HG02943 (cell line): ENCODE results near the gene SEPTIN1.

Source experiments
- ATAC-seq: cut with Tn5 transposase; IDR thresholded peaks from one replicate; pipeline ENCODE4 v1.9.1; 2021; ENCODE audit warnings: mild to moderate bottlenecking, low read depth, moderate library complexity; ENCODE audit not compliant: unreplicated experiment

SEPTIN1 gene

DNA sequence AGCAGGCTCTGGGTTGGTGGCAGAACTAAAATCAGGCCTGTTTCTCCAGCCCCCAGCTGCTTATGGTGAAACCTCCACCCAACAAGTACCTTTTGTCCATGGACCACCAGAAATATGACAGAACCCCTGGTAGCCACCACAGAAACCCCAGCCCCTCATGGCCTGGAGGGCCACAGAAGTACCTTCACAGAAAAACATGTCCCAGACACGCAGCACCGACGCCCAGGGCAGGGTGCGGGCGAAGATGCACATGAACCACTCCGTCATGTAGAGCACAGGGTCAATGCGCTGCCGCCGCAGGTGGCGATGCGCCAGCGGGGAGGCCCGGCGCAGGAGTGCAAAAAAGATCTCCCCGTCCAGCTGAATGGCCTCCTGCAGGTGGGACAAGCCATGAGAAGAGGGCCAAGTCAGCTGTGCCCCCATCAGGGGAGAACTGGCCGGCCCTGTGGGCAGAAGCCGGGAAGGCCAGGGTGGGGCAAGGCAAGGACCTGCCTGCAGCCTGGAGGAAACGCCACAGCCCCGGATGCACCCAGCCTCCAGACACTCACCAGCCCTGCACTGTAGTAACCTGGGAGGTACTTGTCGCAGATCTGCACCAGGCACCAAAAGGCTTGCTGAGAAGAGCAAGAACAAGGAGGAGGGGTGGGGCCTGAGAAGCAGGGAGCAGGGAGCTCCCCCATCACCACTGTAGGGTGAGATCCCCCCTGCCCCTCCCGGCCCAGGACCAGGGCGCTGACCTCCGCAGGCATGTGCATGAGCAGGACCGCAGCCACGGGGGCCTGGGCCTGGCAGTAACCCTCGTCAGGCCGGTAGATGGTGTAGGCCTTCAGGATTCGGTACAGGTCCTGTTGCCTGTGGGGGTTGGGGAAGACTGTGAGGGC is 23.1 kb downstream of the SEPTIN1 start:
- no peak for ATAC-seq

DNA sequence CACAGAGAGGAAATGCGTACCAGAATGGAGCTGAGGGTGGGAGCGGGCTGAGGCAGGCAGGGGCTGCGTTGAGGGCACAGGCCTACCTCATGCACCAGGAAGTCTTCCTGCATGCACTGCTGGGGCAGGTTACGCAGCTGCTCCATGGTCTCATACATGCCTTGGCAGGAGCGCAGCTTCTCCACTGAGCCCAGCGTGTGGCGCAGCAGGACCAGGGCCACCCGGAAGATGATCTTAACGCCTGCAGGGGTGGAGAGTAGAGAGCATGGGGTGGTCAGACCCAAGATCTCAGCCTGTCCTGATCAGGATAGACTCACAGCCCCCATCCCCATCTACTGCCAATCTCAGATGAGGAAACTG is 23.8 kb downstream of the SEPTIN1 start:
- ATAC-seq = no peak

DNA sequence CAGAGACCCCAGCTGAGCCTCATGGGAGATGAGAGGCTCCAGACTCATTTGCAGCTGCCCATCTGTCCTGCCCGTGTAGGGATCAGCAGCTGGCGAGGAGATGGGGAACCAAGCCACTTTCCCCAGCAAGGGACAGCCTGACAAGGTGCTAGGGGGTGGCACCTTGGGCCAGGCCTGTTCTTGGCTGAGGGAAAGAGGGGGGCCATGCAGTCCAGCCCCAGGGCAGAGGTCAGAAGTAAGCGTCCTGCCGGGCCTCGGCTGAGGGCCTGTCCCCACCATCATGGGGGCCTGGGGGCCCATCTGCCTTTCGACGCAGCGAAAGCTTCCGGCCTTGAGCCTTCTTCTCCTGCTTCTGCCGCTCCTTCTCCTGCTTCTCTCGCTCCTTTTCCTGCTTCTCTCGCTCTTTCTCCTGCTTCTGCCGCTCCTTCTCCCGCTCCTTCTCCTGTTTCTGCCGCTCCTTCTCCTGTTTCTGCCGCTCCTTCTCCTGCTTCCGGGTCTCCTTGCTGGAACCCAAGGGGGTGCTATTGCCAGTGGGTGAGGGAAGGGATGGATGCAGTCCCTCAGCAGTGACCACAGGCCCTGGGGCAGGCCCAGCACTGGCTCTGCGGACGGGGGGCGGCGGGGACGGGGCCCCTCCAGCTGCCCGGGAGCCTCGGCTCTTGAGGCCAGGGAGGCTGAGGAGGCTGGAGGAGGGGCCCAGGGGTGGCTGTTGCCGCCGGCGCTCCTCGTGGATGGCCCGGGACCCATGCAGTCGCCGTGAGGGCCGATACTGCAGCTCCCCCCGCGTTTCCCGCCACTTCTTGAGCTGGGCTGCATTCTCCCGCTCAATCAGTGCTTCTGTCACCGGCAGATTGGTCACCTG is 24.4 kb downstream of the SEPTIN1 start:
- no peak for ATAC-seq

DNA sequence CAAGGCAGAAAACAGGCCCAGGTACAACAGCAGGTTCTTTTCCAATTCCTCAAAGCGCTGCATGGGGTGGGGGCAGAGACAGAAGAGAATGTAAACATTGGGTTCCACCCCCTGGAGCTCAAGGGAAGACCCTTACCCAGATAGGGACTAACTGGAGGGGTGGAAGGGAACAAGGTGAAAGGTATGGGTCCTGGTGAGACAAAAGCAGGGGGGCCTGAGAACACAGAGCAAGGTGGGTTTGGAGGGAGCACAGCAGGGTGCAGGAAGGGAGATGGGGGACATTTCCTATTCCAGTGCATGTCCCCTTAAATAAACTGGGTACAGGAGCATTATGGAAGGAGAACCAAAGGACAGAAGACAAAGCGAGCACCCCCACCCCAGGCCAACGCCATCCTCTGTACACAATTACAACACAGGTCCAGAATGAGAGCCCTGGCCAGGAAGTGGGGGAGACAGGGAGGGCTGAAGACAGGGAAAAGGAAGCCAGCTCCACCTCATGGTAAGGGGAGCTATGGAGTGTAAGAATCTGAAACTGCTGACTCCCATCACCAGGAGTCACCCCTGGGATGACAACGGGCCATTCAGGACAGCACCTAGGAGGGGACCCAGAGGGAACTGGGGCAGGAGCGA is 25.2 kb downstream of the SEPTIN1 start:
- ATAC-seq = no peak

DNA sequence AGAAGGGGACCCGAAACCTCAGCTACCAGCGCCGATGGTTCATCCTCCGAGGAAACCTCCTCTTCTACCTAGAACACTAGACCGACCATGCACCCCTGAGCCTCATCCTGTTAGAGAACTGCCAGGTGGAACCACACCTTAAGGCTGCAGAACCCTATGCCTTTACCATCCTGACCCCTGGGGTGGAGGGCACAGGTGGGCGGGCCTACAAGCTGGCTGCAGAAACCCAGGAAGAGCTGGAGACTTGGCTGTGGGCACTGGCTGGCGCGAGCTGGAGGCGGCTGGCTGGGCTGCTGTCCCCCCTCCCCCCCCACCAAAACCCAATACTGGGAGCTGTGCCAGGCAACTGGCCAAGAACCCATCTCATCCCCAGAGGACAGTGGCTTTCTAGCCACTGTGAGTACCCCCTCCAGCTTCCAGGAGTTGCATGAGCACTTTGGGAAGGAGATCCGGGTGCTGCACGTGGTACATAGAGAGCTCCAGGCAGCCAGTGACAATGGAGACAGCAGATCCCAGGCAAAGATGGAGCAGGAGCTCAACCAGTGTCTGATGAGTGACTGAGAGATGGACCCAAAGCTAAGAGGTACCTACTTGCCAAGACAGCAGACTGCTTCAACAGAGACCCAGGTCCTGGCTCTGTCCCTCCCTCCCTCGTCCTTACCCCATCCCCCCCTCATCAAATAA is 25.8 kb downstream of the SEPTIN1 start:
- no peak for ATAC-seq

DNA sequence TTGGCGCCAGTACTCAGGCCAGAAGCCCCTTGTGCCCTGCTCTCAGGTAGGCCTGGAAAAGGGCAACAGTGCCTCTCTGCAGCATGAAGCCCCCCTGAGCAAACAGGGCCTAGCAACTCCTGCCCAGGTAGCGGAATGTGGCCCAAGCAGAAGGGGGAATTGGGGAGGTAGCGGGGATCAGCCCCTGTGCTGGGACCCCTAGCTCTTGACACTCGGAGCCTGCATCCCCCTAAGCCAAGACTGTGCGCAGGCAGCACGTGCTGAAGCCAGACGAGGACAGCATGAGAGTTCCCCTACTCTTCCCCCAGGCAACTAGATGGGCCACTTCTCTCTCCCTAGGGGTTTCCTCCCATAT is 26.4 kb downstream of the SEPTIN1 start:
- no peak for ATAC-seq

DNA sequence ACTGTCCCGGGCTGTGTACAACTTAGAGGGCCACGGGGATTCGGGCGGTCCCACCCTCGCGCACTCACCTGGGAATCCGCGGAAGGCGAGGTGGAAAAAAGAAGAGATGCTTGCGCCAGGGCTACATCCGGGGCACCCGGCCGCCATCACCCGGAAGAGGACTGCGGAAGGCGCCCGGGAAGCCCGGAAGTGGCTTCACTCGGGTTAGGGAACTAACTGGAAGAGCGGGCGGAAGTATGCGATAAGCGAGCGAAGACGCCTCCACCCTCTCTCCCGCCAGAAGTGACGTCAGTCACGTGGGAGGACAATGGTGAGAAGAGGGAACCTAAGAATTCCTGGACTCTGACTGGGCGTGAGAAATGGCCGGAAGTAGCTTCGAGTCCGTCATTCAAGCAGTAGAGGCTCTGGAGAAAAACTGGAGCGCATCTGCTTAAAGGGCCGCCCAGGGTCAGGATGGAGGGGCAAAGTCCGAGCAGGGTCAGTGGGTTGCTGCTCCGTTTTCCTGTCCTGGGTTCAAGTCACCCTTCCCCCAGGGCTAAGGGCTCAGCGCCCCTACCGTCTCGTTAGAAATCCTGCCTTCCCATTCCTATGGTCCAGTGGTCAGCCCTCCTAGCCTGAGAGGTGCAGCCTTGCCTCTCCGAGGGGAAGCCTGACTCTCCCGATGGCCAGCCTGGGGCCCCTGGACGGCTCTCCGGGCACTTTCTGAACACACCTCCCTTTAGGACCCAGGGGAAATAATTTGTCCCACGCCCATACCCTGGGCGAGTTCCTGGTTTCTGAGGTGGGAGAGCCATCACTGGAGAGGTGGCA is 27.0 kb downstream of the SEPTIN1 start, which contains the start of gene CD2BP2:
Gene CD2BP2 (minus strand): TSS at position 165 of the 810 bp plus-strand sequence. CDS start 627 bp downstream, outside the sequence.
- ATAC-seq = peak; percentile 60

DNA sequence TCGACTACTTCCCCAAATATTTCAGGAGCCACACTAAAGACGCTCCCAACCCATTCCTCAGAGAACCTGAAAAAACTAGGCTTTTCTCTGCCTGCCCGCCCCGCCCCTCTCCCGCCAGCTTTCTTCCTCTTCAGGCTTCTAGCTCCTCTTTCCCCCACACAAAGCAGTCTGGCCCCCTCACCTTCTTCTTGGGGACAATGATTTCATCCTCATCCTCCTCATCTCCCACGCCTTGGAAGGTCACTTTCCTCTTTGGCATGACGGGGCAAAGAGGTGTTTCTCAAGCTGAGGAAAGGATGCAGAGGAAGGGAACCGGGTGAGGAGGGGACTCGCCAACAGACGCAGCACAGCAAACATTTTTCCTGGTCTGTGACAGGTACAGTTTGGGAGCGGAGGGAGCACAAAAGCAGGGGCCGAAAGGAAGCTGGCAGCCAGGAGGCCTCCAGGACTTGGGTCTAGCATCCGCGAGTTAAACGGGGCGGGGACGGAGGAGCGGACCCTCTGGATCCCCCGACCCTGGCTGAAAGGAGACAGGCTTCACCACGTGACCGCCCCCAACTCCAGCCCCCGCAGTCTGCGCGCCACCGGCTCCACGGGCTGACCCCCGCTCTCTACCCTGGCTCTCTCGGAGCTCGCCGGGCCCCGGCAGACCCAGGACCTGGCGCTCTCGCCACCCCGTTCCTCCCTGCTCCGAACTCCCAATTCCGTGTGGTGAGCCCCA is 27.8 kb downstream of the SEPTIN1 start:
- no peak for ATAC-seq

DNA sequence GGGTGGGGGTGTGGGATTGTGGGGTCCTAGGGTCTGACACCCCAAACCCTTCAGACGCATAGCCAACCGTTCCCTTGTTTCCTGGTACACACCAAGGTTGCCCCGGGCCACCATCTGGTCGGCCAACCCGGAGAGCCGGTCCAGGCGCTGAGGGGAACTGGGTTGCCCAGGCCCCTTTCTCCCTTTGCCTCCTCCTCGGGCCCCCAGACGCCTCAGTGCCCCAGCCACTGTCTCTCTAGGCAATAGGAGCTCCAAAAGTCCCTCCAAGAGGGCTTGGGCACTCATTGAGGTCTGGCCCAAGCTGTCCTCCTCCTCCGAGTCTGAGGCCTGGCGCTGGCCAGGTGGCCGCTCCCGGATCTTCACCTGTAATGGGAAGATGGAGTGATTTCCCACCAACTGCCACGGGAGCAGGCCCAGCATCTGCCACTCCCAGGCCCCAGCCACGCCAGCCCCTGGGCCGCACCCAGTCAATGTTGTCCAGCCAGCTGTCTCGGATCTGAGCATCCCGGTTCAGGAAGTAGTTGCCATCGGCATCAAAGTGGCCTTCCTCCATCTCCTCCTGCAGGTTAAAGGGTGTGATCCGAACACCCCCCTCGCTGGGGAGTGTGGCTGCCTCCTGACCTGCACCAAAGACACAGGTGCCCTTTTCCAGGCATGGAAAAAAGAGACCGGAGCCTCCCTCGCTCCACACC is 28.8 kb downstream of the SEPTIN1 start:
- ATAC-seq = no peak

DNA sequence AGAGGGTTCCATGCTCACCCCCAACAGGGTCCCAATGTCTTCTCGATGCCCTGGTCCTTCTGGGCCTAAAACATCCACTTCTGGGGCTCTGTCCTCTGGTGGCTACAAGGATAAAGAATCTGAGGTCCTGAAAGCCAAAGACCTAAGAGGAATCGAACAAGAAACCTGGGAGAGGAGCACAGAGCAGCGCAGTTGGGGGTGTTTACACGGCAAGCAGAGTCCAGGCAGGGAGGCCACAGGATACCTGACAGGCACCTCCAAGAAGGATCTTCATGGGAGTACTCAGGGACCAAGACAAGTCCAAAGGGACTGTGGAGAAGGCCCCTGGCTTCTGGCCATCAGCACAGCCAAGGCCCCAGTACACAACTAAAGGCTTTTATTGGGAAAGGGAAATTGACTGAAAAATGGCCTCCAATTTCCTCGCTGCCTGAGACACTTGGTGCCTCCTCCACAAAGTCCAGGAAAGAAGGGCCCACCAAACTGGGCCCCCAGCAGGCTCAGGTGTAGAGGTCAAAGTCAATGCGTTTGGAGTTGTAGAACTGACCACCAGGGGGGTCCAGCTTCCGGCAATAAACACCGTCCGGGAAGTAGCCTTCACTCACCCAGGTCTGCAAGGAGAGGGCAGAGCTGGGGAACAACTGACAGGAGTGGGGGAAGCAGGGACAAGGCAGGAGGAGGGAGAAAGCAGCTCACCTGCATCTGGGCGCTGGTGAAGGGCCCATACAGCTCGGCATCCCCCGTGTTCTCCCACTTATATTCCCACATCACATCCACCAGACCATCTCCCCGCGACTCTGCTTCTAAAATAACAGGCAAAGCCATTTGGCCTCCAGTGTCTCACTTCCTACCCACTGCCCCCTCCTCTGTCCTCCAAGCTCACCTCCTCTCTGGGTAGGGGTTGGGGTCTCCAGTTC is 29.6 kb downstream of the SEPTIN1 start:
- no peak for ATAC-seq

DNA sequence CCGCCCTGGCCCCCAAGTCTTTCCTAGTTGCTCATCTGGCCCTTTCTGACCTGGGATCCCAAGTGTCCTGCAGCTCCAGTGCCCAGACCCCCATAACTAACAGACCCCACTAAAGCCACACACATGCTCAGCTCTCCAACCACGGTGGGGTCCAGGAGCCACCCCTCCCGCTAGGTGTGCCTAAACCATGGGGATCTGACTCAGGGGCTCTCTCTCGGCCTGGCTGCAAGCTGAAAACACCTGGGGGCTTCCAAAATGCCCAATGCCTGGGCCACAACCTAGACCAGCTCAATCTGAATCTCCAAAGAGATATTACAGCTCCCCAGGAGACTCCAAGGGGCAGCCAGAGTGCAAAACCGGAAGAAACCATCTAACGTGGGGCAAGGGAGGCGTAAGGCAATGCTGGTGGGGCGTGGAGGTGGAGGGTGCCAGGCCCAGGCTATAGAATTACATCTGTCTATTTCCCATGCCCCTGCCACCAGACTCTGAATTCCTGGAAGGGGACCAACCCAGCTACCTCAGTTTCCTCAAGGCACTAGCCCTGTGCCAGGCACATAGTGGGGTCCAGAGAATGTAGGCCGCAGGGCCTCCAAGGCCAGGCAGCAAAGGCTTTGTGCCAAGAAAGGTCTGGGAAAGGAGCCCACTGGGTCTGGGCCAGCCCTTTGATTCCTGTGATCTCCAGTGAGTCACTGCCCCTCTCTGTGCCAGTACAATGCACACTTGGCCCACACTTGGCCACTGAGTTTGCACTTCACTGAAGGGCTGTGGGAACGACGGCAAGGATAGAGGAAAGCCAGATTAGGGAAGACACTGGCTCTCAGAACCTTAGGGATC is 30.6 kb downstream of the SEPTIN1 start:
- ATAC-seq = no peak

DNA sequence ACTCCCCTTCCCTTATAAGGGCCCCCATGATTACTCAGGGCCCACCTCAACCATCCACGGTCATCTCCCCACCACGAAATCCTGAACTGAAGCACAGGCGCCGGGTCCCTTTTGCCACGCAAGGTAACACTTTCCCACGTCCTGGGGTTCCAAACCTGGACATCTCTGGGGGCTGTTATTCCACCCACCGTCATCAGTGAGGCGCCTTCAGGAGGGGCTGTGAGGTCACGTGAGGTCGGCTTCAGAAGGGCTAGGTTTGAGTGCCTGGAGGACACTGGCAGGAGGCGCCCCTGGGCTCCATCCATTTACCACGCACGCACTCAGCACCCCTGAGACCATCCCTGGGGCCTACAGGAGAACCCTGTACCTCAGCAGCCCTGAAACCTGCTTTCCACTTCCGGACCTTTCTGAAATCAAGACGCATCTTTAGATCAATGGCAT is 31.3 kb downstream of the SEPTIN1 start:
- no peak for ATAC-seq

DNA sequence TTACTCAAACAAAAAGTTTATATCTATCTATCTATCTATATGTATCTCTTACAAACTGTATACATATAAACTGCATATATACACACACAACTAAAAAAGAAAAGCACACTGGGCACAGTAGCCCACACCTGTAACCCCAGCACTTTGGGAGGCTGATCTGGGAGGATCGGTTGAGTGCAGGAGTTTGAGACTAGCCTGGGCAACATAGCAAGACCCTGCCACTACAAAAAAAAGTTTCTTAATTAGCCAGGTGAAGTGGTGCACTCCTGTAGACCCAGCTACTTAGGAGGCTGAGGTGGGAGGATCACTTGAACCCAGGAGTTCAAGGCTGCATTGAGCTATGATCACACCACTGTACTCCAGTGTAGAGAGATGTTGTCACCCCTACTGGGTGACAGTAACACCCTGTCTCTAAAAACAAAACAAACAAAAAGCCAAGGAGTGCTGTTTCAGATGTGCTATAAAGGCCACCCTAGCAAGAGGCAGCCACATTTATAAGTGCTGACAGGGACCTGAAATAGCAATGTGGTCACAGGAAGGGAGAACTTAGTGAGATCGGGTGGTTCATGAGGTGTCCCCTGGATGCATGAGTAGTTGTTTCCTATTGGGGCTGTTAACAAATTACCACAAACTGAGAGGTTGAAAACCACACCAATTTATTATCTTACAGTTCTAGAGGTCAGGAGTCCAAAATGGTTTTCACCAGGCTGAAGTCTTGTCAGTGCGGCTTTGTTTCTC is 32.1 kb downstream of the SEPTIN1 start:
- no peak for ATAC-seq

DNA sequence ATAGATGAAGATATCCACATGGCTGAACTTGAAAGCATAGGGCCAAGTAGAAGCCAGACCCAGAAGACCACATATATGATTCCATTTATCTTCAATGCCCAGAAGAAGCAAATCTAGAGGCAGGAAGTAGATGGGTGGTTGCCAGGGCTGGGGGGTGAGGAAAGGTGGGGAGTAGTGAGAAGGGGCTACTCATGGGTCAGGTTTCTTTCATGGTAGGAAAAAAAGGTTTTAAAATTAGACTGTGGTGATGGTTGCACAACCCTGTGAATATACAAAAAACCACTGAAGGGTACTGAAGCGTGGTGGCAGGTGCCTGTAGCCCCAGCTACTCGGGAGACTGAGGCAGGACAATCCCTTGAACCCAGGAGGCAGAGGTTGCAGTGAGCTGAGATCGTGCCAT is 32.7 kb downstream of the SEPTIN1 start:
- ATAC-seq = no peak

DNA sequence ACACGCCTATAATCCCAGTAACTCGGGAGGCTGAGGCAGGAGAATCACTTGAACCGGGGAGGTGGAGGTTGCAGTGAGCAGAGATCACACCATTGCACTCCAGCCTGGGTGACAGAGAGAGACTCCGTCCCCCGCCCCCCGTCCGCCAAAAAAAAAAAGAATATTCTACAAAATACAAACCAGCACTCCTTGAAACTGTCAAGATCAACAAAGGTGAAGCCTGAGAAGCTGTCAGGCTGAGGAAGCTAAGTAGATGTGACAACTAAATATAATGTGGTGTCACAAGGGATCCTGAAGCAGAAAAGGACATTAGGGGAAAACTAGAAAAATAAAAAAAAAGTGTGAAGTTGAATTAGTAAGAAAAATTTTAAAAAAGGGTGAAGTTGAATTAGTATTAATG is 33.4 kb downstream of the SEPTIN1 start:
- ATAC-seq = no peak

DNA sequence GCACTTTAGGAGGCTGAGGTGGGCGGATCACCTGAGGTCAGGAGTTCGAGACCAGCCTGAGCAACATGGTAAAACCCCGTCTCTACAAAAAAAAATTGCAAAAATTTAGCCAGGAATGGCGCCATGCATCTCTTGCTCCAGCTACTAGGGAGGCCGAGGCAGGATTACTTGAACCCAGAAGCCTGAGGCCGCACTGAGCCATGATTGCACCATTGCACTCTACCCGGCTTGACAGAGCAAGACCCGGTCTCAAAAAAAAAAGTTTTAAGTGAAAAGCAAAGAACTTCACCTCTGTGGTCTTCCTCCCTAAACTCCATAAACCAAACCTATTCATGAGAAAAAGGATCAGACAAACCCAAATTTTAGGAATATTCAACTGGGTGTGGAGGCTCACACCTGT is 34.2 kb downstream of the SEPTIN1 start:
- ATAC-seq = no peak
